ENCODE data around the gene ESPN.
"Not testable (repeated sequence)": the region's sequence is repeated elsewhere in the genome, so short reads cannot be mapped to it uniquely, and the experiment has no call there.

ESPN gene

GRCh38 chr1:6485168-6486101 is 60.9 kb downstream of the ESPN start:
- no peak for DNase-seq (ENCODE audit: low read depth)

- peak; percentile 78 for DNase-seq (ENCODE audit: low read depth)
Measured at GRCh38 chr1:6486433-6487011, 61.9 kb downstream of the ESPN start.

GRCh38 chr1:6487804-6488484 is 63.4 kb downstream of the ESPN start:
- no peak for DNase-seq (ENCODE audit: low read depth)

GRCh38 chr1:6488602-6489382 is 64.2 kb downstream of the ESPN start:
- no peak for DNase-seq (ENCODE audit: low read depth)

- no peak for DNase-seq (ENCODE audit: low read depth)
Measured at GRCh38 chr1:6489383-6489765, 64.8 kb downstream of the ESPN start.

GRCh38 chr1:6489799-6490180 is 65.2 kb downstream of the ESPN start:
- peak; percentile 64 for DNase-seq (ENCODE audit: low read depth)

GRCh38 chr1:6490181-6491080 is 65.9 kb downstream of the ESPN start:
- peak; percentile 78 for DNase-seq (ENCODE audit: low read depth)

- DNase-seq (ENCODE audit: low read depth): no peak
Measured at GRCh38 chr1:6491081-6491449, 66.5 kb downstream of the ESPN start.

GRCh38 chr1:6491480-6491962 is 66.9 kb downstream of the ESPN start, which contains the start of gene PLEKHG5:
Gene PLEKHG5, minus strand, starts transcription at chr1:6491667. Its CDS starts 14,096 bp downstream, at chr1:6477571.
- peak; percentile 64 for DNase-seq (ENCODE audit: low read depth)

- DNase-seq (ENCODE audit: low read depth): no peak
Measured at GRCh38 chr1:6491966-6492365, 67.4 kb downstream of the ESPN start.

- DNase-seq (ENCODE audit: low read depth): not testable (repeated sequence)
Measured at GRCh38 chr1:6493834-6494223, 69.3 kb downstream of the ESPN start.

- no peak for DNase-seq (ENCODE audit: low read depth)
Measured at GRCh38 chr1:6494627-6495026, 70.1 kb downstream of the ESPN start.

GRCh38 chr1:6495041-6495441 is 70.5 kb downstream of the ESPN start:
- DNase-seq (ENCODE audit: low read depth): no peak

- DNase-seq (ENCODE audit: low read depth): no peak
Measured at GRCh38 chr1:6495540-6496364, 71.2 kb downstream of the ESPN start.

GRCh38 chr1:6496365-6496721 is 71.8 kb downstream of the ESPN start:
- DNase-seq (ENCODE audit: low read depth): no peak

- no peak for DNase-seq (ENCODE audit: low read depth)
Measured at GRCh38 chr1:6496890-6497214, 72.3 kb downstream of the ESPN start.

GRCh38 chr1:6497215-6497866 is 72.8 kb downstream of the ESPN start:
- DNase-seq (ENCODE audit: low read depth): peak; percentile 15

GRCh38 chr1:6497867-6498575 is 73.4 kb downstream of the ESPN start:
- DNase-seq (ENCODE audit: low read depth): no peak

GRCh38 chr1:6498576-6499111 is 74.1 kb downstream of the ESPN start:
- no peak for DNase-seq (ENCODE audit: low read depth)

Measured in iris pigment epithelial cell (primary cell).